HepG2 (cell line): Measurements from ENCODE around the gene DNLZ. TPM values are rescaled to one million over a fixed set of nuclear protein-coding genes. Genes with fewer than 3 reads are reported as not detected.

ENCODE experiments used
- CAMTA2 ChIP-seq: sonication (generic); formaldehyde crosslinking; IDR thresholded peaks from 2 replicates; pipeline ENCODE4 v1.4.0; 2020; ENCODE audit warnings: mild to moderate bottlenecking, missing genetic modification reagents, borderline replicate concordance
- GPN1 ChIP-seq: sonication (generic); formaldehyde crosslinking; IDR thresholded peaks from 2 replicates; pipeline ENCODE4 v1.5.1; 2020; ENCODE audit warnings: missing genetic modification reagents, borderline replicate concordance
- HDAC2 ChIP-seq: sonication (generic); formaldehyde crosslinking; IDR thresholded peaks from 2 replicates; pipeline ENCODE4 v1.4.0; 2020; ENCODE audit warnings: missing genetic modification reagents
- HNRNPH1 ChIP-seq: fragments of 200-400 bp; formaldehyde crosslinking; optimal IDR thresholded peaks from 2 replicates; pipeline ENCODE3; 2017; ENCODE audit warnings: mild to moderate bottlenecking, low read depth, low read length
- JARID2 ChIP-seq: sonication (generic); formaldehyde crosslinking; IDR thresholded peaks from 2 replicates; pipeline ENCODE4 v1.8.1; 2023; ENCODE audit warnings: missing genetic modification reagents, inconsistent platforms; ENCODE audit not compliant: insufficient replicate concordance
- KAT7 ChIP-seq: IDR thresholded peaks from 2 replicates; pipeline ENCODE4 v1.6.1; 2018; ENCODE audit warnings: borderline replicate concordance, missing compliant biosample characterization
- RCOR2 ChIP-seq: IDR thresholded peaks from 2 replicates; pipeline ENCODE4 v1.6.1; 2016; ENCODE audit warnings: missing biosample characterization, missing genetic modification reagents
- ZNF121 ChIP-seq: sonication (generic); formaldehyde crosslinking; IDR thresholded peaks from 2 replicates; pipeline ENCODE4 v1.5.0; 2020; ENCODE audit warnings: mild to moderate bottlenecking, missing genetic modification reagents
- ZNF337 ChIP-seq: sonication (generic); formaldehyde crosslinking; IDR thresholded peaks from 2 replicates; pipeline ENCODE4 v1.5.1; 2020; ENCODE audit warnings: missing genetic modification reagents, low read depth, mild to moderate bottlenecking, borderline replicate concordance
- ZNF839 ChIP-seq: sonication (generic); formaldehyde crosslinking; IDR thresholded peaks from 2 replicates; pipeline ENCODE4 v1.4.0; 2020; ENCODE audit warnings: missing genetic modification reagents, mild to moderate bottlenecking, borderline replicate concordance
- ZSCAN12 ChIP-seq: sonication (generic); formaldehyde crosslinking; IDR thresholded peaks from 2 replicates; pipeline ENCODE4 v1.9.0; 2021; ENCODE audit warnings: mild to moderate bottlenecking, missing genetic modification reagents
- polyA plus RNA-seq, 8 experiments: library from polyadenylated mRNA; depleted of rRNA in 3 of 8; stranded (reverse) in 7 of 8; unstranded in 1 of 8; fragments of >200 nt; fragmentation: Illumina TruSeq in 4 of 8; extraction: Trizol in 4 of 8; gene quantifications; 2 replicates each; pipeline versions ENCODE4 v1.2.1 to v1.2.3, GENCODE V29; 2011 to 2016; ENCODE audit warnings: low read depth in 4 of 8, missing spikeins in 1 of 8, mixed read lengths in 1 of 8; ENCODE audit not compliant: insufficient read depth in 1 of 8
- total RNA-seq, 5 experiments: library from RNA; depleted of rRNA; stranded (reverse); fragments of >200 nt; fragmentation: Illumina TruSeq; extraction: Trizol; gene quantifications; 2 replicates each; pipeline ENCODE4 v1.2.3, GENCODE V29; 2016; ENCODE audit warnings: low read depth in 1 of 5
- TF ChIP-seq, protein P1 (sequence below): IDR thresholded peaks from 2 replicates; pipeline ENCODE4 v1.6.1; 2016; ENCODE audit warnings: control low read depth
- TF ChIP-seq, protein P2 (sequence below): sonication (generic); formaldehyde crosslinking; conservative IDR thresholded peaks from 2 replicates; pipeline ENCODE4 v1.4.0; 2020; ENCODE audit warnings: missing genetic modification reagents
- TF ChIP-seq, protein P3 (sequence below): sonication (generic); formaldehyde crosslinking; IDR thresholded peaks from 2 replicates; pipeline ENCODE4 v1.4.0; 2020; ENCODE audit warnings: missing genetic modification reagents
- TF ChIP-seq, protein P4 (sequence below): sonication (generic); formaldehyde crosslinking; IDR thresholded peaks from 2 replicates; pipeline ENCODE4 v1.4.0; 2020; ENCODE audit warnings: missing genetic modification reagents

DNLZ gene
- total and polyA plus RNA-seq, 2 of the 13 experiments (the other 11 are each of a cell fraction or from before 2014, with no cell fraction given), result 3.4 to 8.0 TPM

DNA sequence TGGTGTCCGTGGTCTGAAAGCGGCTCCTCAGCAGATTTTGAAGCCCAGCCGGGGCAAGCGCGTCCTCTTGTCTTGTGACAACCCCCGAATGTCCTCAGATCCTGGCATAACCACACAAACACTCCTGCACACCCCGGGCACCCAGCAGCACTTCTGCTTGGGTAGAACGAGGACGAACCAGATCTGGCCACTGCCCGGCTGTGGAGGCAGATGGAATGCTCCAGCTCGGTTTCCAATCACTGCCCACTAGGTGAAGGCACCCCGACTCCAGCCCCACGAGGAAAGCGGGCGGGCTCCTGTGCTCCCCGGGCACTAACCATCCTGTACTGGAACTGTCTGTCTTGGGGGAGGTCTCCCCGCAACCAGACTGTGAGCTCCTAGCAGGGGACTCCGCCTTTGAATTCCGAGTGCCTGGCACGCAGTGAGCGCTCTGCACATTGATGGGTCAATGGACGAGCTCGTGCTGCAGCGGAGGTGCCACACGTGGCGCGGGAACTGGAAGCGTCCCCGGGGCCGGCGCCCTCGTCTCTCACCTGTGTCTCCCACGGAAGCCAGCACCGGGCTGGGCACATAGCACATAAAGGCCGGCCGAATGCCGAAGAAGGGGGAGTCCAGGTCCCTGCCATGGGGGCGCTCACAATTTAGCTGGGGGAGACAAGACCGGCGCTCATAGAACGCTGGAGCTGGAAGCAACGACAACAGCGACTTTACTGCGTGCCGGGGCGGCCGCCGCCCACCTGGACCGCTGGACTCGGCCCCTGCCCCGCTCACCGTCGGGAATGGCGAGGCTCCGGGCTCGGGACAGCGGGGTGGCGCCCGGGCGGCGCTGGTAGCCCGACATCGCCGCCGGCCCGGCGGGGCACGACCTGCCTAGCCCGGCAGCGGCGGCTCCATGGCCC is 46.3 kb upstream of the DNLZ start (continued):
- 0 out of 2 replicates have a peak, but pooled peaks have one; percentile 61 for TF ChIP-seq ZNF839 (CRISPR knock-in tag)
- no peak for TF ChIP-seq HNRNPH1
- TF ChIP-seq, protein P1, sequence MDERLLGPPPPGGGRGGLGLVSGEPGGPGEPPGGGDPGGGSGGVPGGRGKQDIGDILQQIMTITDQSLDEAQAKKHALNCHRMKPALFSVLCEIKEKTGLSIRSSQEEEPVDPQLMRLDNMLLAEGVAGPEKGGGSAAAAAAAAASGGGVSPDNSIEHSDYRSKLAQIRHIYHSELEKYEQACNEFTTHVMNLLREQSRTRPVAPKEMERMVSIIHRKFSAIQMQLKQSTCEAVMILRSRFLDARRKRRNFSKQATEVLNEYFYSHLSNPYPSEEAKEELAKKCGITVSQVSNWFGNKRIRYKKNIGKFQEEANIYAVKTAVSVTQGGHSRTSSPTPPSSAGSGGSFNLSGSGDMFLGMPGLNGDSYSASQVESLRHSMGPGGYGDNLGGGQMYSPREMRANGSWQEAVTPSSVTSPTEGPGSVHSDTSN (CRISPR knock-in tag), result no peak
- TF ChIP-seq GPN1, result 0 out of 2 replicates have a peak, but pooled peaks have one; percentile 26
- TF ChIP-seq, protein P2, sequence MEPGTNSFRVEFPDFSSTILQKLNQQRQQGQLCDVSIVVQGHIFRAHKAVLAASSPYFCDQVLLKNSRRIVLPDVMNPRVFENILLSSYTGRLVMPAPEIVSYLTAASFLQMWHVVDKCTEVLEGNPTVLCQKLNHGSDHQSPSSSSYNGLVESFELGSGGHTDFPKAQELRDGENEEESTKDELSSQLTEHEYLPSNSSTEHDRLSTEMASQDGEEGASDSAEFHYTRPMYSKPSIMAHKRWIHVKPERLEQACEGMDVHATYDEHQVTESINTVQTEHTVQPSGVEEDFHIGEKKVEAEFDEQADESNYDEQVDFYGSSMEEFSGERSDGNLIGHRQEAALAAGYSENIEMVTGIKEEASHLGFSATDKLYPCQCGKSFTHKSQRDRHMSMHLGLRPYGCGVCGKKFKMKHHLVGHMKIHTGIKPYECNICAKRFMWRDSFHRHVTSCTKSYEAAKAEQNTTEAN, result peak; percentile 91
- no peak for TF ChIP-seq KAT7 (CRISPR knock-in tag)
- peak; percentile 68; the same call in 1 of the 2 replicates for TF ChIP-seq ZSCAN12 (CRISPR knock-in tag)
- no peak for TF ChIP-seq ZNF337 (CRISPR knock-in tag)
- TF ChIP-seq CAMTA2 (CRISPR knock-in tag), result no peak
- no peak for TF ChIP-seq ZNF121 (CRISPR knock-in tag)
- no peak for TF ChIP-seq JARID2 (CRISPR knock-in tag)
- TF ChIP-seq, protein P3, sequence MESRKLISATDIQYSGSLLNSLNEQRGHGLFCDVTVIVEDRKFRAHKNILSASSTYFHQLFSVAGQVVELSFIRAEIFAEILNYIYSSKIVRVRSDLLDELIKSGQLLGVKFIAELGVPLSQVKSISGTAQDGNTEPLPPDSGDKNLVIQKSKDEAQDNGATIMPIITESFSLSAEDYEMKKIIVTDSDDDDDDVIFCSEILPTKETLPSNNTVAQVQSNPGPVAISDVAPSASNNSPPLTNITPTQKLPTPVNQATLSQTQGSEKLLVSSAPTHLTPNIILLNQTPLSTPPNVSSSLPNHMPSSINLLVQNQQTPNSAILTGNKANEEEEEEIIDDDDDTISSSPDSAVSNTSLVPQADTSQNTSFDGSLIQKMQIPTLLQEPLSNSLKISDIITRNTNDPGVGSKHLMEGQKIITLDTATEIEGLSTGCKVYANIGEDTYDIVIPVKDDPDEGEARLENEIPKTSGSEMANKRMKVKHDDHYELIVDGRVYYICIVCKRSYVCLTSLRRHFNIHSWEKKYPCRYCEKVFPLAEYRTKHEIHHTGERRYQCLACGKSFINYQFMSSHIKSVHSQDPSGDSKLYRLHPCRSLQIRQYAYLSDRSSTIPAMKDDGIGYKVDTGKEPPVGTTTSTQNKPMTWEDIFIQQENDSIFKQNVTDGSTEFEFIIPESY, result no peak
- 0 out of 2 replicates have a peak, but pooled peaks have one; percentile 28 for TF ChIP-seq HDAC2 (CRISPR knock-in tag)
- TF ChIP-seq, protein P4, sequence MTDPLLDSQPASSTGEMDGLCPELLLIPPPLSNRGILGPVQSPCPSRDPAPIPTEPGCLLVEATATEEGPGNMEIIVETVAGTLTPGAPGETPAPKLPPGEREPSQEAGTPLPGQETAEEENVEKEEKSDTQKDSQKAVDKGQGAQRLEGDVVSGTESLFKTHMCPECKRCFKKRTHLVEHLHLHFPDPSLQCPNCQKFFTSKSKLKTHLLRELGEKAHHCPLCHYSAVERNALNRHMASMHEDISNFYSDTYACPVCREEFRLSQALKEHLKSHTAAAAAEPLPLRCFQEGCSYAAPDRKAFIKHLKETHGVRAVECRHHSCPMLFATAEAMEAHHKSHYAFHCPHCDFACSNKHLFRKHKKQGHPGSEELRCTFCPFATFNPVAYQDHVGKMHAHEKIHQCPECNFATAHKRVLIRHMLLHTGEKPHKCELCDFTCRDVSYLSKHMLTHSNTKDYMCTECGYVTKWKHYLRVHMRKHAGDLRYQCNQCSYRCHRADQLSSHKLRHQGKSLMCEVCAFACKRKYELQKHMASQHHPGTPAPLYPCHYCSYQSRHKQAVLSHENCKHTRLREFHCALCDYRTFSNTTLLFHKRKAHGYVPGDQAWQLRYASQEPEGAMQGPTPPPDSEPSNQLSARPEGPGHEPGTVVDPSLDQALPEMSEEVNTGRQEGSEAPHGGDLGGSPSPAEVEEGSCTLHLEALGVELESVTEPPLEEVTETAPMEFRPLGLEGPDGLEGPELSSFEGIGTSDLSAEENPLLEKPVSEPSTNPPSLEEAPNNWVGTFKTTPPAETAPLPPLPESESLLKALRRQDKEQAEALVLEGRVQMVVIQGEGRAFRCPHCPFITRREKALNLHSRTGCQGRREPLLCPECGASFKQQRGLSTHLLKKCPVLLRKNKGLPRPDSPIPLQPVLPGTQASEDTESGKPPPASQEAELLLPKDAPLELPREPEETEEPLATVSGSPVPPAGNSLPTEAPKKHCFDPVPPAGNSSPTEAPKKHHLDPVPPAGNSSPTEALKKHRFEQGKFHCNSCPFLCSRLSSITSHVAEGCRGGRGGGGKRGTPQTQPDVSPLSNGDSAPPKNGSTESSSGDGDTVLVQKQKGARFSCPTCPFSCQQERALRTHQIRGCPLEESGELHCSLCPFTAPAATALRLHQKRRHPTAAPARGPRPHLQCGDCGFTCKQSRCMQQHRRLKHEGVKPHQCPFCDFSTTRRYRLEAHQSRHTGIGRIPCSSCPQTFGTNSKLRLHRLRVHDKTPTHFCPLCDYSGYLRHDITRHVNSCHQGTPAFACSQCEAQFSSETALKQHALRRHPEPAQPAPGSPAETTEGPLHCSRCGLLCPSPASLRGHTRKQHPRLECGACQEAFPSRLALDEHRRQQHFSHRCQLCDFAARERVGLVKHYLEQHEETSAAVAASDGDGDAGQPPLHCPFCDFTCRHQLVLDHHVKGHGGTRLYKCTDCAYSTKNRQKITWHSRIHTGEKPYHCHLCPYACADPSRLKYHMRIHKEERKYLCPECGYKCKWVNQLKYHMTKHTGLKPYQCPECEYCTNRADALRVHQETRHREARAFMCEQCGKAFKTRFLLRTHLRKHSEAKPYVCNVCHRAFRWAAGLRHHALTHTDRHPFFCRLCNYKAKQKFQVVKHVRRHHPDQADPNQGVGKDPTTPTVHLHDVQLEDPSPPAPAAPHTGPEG (CRISPR knock-in tag), result 0 out of 2 replicates have a peak, but pooled peaks have one; percentile 41
- no peak for TF ChIP-seq RCOR2 (CRISPR knock-in tag)
